CD14-positive monocyte (primary cell): ENCODE data around the gene SDK1. TPM values are rescaled to one million over a fixed set of nuclear protein-coding genes. Genes with fewer than 3 reads are reported as not detected.

Experiments used
- DNase-seq, 3 donors: peaks; one replicate each; pipeline ENCODE4 v3.0.0-alpha.2; 2011 to 2022
- H2AFZ ChIP-seq: 2 replicates; pipeline ENCODE4 v1.6.0; 2012; ENCODE audit warnings: mild to moderate bottlenecking, low read depth, low read length, inconsistent platforms; ENCODE audit not compliant: insufficient read depth, poor library complexity, severe bottlenecking
- H3K27ac ChIP-seq, 2 donors: 1 replicate in 1 of 2; 2 replicates in 1 of 2; pipeline ENCODE4 v1.5.1; 2012 to 2013; ENCODE audit warnings: low read length in 2 of 2, control low read depth in 1 of 2, inconsistent platforms in 1 of 2, low read depth in 1 of 2, mild to moderate bottlenecking in 1 of 2
- H3K27me3 ChIP-seq, 2 donors: one replicate each; pipeline versions ENCODE4 v1.6.0 to v1.6.1; 2011 to 2013; ENCODE audit warnings: low read length in 2 of 2; ENCODE audit not compliant: control insufficient read depth in 2 of 2, insufficient read depth in 2 of 2
- H3K36me3 ChIP-seq, 2 donors: replicated peaks in 1 of 2; 1 replicate in 1 of 2; 2 replicates in 1 of 2; pipeline versions ENCODE4 v1.5.1 to v1.6.1; 2012 to 2013; ENCODE audit warnings: low read length in 2 of 2, control low read depth in 1 of 2, inconsistent platforms in 1 of 2, mild to moderate bottlenecking in 1 of 2; ENCODE audit not compliant: insufficient read depth in 2 of 2, control insufficient read depth in 1 of 2
- H3K4me1 ChIP-seq, 2 donors: 1 replicate in 1 of 2; 2 replicates in 1 of 2; pipeline versions ENCODE4 v1.5.1 to v1.6.1; 2012 to 2013; ENCODE audit warnings: low read length in 2 of 2, control low read depth in 1 of 2, inconsistent platforms in 1 of 2, mild to moderate bottlenecking in 1 of 2, moderate library complexity in 1 of 2; ENCODE audit not compliant: insufficient read depth in 2 of 2, control insufficient read depth in 1 of 2
- H3K4me2 ChIP-seq: replicated peaks from 2 replicates; pipeline ENCODE3; 2012; ENCODE audit warnings: low read length, moderate library complexity, mild to moderate bottlenecking; ENCODE audit not compliant: poor library complexity, severe bottlenecking; ENCODE audit errors: extremely low read depth
- H3K4me3 ChIP-seq, 3 experiments: fragments of 200-600 bp in 1 of 3; sonication (generic) in 1 of 3; replicated peaks in 1 of 3; 1 replicate in 2 of 3; 2 replicates in 1 of 3; pipeline ENCODE4 v1.5.1; 2011 to 2013; ENCODE audit warnings: low read length in 3 of 3, mild to moderate bottlenecking in 3 of 3, control low read depth in 2 of 3, low read depth in 2 of 3, inconsistent platforms in 1 of 3, moderate library complexity in 1 of 3
- H3K79me2 ChIP-seq: 2 replicates; pipeline ENCODE4 v1.6.0; 2012; ENCODE audit warnings: mild to moderate bottlenecking, control low read depth, inconsistent platforms, low read length, moderate library complexity; ENCODE audit not compliant: insufficient read depth
- H3K9ac ChIP-seq: 2 replicates; pipeline ENCODE4 v1.6.0; 2017; ENCODE audit warnings: low read length, mild to moderate bottlenecking; ENCODE audit not compliant: insufficient read depth, poor library complexity, severe bottlenecking
- H3K9me3 ChIP-seq, 2 donors: replicated peaks in 1 of 2; 1 replicate in 1 of 2; 2 replicates in 1 of 2; pipeline versions ENCODE4 v1.5.1 to v1.6.1; 2012 to 2013; ENCODE audit warnings: low read length in 2 of 2, control low read depth in 1 of 2; ENCODE audit not compliant: control insufficient read depth in 1 of 2, insufficient read depth in 1 of 2
- H4K20me1 ChIP-seq: 2 replicates; pipeline ENCODE4 v1.6.0; 2012; ENCODE audit warnings: mild to moderate bottlenecking, low read length, control low read depth, moderate library complexity; ENCODE audit not compliant: insufficient read depth
- H3K27ac Mint-ChIP-seq, 7 donors: one replicate each; pipeline ENCODE4 v1.8.0; 2020; ENCODE audit warnings: mild to moderate bottlenecking in 7 of 7, mixed read lengths in 7 of 7, moderate library complexity in 6 of 7, inconsistent platforms in 2 of 7
- H3K27me3 Mint-ChIP-seq, 3 donors: one replicate each; pipeline ENCODE4 v1.8.0; 2021 to 2022; ENCODE audit warnings: low read depth in 3 of 3, mild to moderate bottlenecking in 3 of 3, mixed read lengths in 3 of 3, moderate library complexity in 3 of 3, inconsistent platforms in 1 of 3
- H3K36me3 Mint-ChIP-seq, 2 donors: one replicate each; pipeline ENCODE4 v1.8.0; 2020; ENCODE audit warnings: mixed read lengths in 2 of 2, inconsistent platforms in 1 of 2, mild to moderate bottlenecking in 1 of 2
- H3K4me1 Mint-ChIP-seq: one replicate; pipeline ENCODE4 v1.8.0; 2020; ENCODE audit warnings: mild to moderate bottlenecking, mixed read lengths
- H3K4me3 Mint-ChIP-seq, 2 donors: one replicate each; pipeline ENCODE4 v1.8.0; 2020; ENCODE audit warnings: mild to moderate bottlenecking in 2 of 2, mixed read lengths in 2 of 2, moderate library complexity in 1 of 2
- H3K9me3 Mint-ChIP-seq, 7 donors: one replicate each; pipeline ENCODE4 v1.8.0; 2020 to 2022; ENCODE audit warnings: mixed read lengths in 7 of 7, mild to moderate bottlenecking in 6 of 7, moderate library complexity in 6 of 7, inconsistent platforms in 2 of 7
- WGBS: methylation state at CpG from one replicate; pipeline ENCODE4 v1.1.5; 2013; ENCODE audit warnings: missing lambda C conversion rate; ENCODE audit not compliant: insufficient coverage; 5-methylcytosine and 5-hydroxymethylcytosine counted together
- intact Hi-C, 2 donors: fragments of 100-400 bp; cut with micrococcal nuclease; formaldehyde crosslinking; loops; one replicate each; pipeline versions ENCODE4 v1.15.0 to v1.15.1; 2023
- polyA plus RNA-seq, 3 donors: library from polyadenylated mRNA; depleted of rRNA in 1 of 3; unstranded in 2 of 3; stranded (reverse) in 1 of 3; fragments of 300-500 nt in 2 of 3; fragments of >200 nt in 1 of 3; fragmentation: Illumina TruSeq in 2 of 3; gene quantifications; 1 replicate in 2 of 3; 2 replicates in 1 of 3; pipeline ENCODE4 v1.2.3, GENCODE V29; 2012 to 2021
- TF ChIP-seq, protein P1 (sequence below): fragments of 200-600 bp; IDR thresholded peaks from one replicate; pipeline ENCODE4 v1.8.0; 2022; ENCODE audit warnings: antibody characterized with exemption, mild to moderate bottlenecking

Gene SDK1
- polyA plus RNA-seq, 3 donors, result 0.01 TPM; not detected in 2

DNA sequence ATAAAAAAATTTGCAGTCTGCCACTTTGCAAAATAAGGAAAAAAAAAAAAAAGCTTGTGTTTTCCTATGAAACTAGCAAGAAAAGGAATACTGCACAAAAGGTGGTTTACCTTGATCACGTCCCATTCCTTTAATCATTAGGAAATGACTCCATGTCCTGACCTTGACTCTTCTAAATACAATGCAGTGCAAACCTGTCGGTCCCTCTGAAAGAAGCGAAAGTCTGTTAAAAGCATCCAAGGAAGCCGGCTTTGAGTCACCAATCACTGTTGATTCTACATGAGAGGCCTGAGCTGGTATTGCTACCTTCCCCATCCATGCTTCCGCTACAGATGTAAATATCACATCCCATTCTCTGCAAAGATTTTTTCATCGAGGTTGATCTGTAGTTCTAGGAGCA is 652.1 kb downstream of the SDK1 start:
- no peak overlapping the region for H3K4me3 ChIP-seq
- H3K9me3 ChIP-seq, result peaks cover 0 to 8% of the 10 kb centered on the region in 2 donors
- WGBS, result 93% methylated on average over 4 of the region's 6 CpGs
- H3K27me3 ChIP-seq, result no peaks in the 10 kb centered on the region
- no peak overlapping the region for H3K4me3 Mint-ChIP-seq
- no peak overlapping the region for H3K27ac ChIP-seq
- H3K4me1 Mint-ChIP-seq, result no peaks in the 10 kb centered on the region
- H3K4me1 ChIP-seq, result no peaks in the 10 kb centered on the region
- peaks cover 0 to 24% (median 12%) of the 10 kb centered on the region in 7 donors for H3K9me3 Mint-ChIP-seq
- H3K27me3 Mint-ChIP-seq, result peaks cover 0 to 2% (median 0%) of the 10 kb centered on the region in 3 donors
- intact Hi-C loops, result no loop called here
- TF ChIP-seq, protein P1, sequence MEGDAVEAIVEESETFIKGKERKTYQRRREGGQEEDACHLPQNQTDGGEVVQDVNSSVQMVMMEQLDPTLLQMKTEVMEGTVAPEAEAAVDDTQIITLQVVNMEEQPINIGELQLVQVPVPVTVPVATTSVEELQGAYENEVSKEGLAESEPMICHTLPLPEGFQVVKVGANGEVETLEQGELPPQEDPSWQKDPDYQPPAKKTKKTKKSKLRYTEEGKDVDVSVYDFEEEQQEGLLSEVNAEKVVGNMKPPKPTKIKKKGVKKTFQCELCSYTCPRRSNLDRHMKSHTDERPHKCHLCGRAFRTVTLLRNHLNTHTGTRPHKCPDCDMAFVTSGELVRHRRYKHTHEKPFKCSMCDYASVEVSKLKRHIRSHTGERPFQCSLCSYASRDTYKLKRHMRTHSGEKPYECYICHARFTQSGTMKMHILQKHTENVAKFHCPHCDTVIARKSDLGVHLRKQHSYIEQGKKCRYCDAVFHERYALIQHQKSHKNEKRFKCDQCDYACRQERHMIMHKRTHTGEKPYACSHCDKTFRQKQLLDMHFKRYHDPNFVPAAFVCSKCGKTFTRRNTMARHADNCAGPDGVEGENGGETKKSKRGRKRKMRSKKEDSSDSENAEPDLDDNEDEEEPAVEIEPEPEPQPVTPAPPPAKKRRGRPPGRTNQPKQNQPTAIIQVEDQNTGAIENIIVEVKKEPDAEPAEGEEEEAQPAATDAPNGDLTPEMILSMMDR, result no peak
- H3K36me3 ChIP-seq, result no peaks in the 10 kb centered on the region
- H3K9ac ChIP-seq, result no peak overlapping the region
- no peak overlapping the region for H3K27ac Mint-ChIP-seq
- no peaks in the 10 kb centered on the region for H3K79me2 ChIP-seq
- H4K20me1 ChIP-seq, result no peaks in the 10 kb centered on the region
- no peak for DNase-seq
- no peak overlapping the region for H3K4me2 ChIP-seq
- no peak overlapping the region for H2AFZ ChIP-seq
- H3K36me3 Mint-ChIP-seq, result no peaks in the 10 kb centered on the region

DNA sequence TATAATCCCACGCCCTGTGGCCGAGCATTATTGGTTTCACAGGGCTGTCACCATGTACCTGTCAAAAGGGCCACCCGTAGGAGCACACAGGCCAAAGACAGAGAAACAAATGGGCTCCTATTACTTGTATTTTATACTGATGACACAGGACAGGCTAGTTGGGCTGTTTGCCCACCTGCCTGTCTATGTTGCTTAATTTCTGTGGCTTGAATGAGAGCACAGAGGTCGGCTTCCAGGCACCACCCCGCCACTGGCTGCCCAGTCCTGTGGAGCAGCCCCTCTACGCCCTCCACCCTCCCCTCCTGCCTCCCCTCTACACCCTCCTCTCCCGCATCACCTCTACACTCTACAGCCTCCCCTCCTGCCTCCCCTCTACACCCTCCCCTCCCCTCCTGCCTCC is 652.9 kb downstream of the SDK1 start:
- peaks cover 0 to 2% (median 0%) of the 10 kb centered on the region in 3 donors for H3K27me3 Mint-ChIP-seq

More for the DNA sequence above, 652.9 kb downstream of the SDK1 start:
- Histone ChIP-seq H3K79me2 (no peaks in the 10 kb centered on the region), H3K9ac (no peak overlapping the region), H3K4me3 (no peak overlapping the region), H3K36me3 (no peaks in the 10 kb centered on the region), H4K20me1 (no peaks in the 10 kb centered on the region), H3K4me1 (no peaks in the 10 kb centered on the region), H3K27ac (no peak overlapping the region), H2AFZ (no peak overlapping the region), H3K4me2 (no peak overlapping the region), H3K9me3 (peaks cover 0 to 8% of the 10 kb centered on the region in 2 donors), H3K27me3 (no peaks in the 10 kb centered on the region)
- Mint-ChIP-seq H3K4me1 (no peaks in the 10 kb centered on the region), H3K9me3 (peaks cover 0 to 18% (median 11%) of the 10 kb centered on the region in 7 donors), H3K36me3 (no peaks in the 10 kb centered on the region), H3K27ac (no peak overlapping the region), H3K4me3 (no peak overlapping the region)
- TF ChIP-seq, protein P1, result no peak
- WGBS, result 100% methylated on average over 1 of the region's 7 CpGs
- DNase-seq, result no peak
- intact Hi-C loops, result no loop called here
